OCI-LY7 (cell line): ENCODE measurements around the gene LCN6. TPM values are rescaled to one million over a fixed set of nuclear protein-coding genes. Genes with fewer than 3 reads are reported as not detected.
A peak's percentile ranks its signal among the peaks of the same experiment; 100 is the strongest.
"Not testable (repeated sequence)": the region's sequence is repeated elsewhere in the genome, so short reads cannot be mapped to it uniquely, and the experiment has no call there.

Experiments
- BruUV-seq: library from RNA; stranded (reverse); fragments of 400-500 nt; replicated peaks from 2 replicates; lab custom pipeline; 2021; lab: Mats Ljungman, UMichigan
- CTCF ChIA-PET: fragments of 300-600 bp; sonication (Branson Sonifier 250); formaldehyde crosslinking; loops from one replicate; lab custom pipeline; 2022; ENCODE audit warnings: antibody characterized with exemption; ENCODE audit not compliant: unreplicated experiment; lab: Charles Lee
- POLR2A ChIA-PET: fragments of 300-600 bp; sonication (Branson Sonifier 250); formaldehyde crosslinking; loops from one replicate; lab custom pipeline; 2022; ENCODE audit warnings: antibody characterized with exemption; lab: Charles Lee
- DNase-seq: peaks from one replicate; pipeline ENCODE4 v3.0.0-alpha.2; 2015; ENCODE audit warnings: low spot score
- H2AFZ ChIP-seq: fragments of 200-600 bp; sonication (generic), shearing (Covaris generic); 2 replicates; pipeline ENCODE4 v1.6.1; 2014; ENCODE audit warnings: mild to moderate bottlenecking, antibody characterized with exemption, low read length, moderate library complexity
- H3K27ac ChIP-seq: fragments of 200-600 bp; sonication (generic); 2 replicates; pipeline ENCODE4 v1.5.1; 2014; ENCODE audit warnings: mixed run types, low read depth, mild to moderate bottlenecking, moderate library complexity, low read length, inconsistent platforms; ENCODE audit not compliant: poor library complexity, severe bottlenecking
- H3K36me3 ChIP-seq: fragments of 200-600 bp; sonication (generic); 2 replicates; pipeline ENCODE4 v1.6.1; 2014; ENCODE audit warnings: mild to moderate bottlenecking, antibody characterized with exemption, low read length, moderate library complexity, mixed read lengths; ENCODE audit not compliant: insufficient read depth
- H3K4me1 ChIP-seq: fragments of 200-600 bp; sonication (generic); 2 replicates; pipeline ENCODE4 v1.5.1; 2014; ENCODE audit warnings: mild to moderate bottlenecking, low read length; ENCODE audit not compliant: insufficient read depth, poor library complexity, severe bottlenecking
- H3K4me2 ChIP-seq: fragments of 200-600 bp; sonication (generic); 2 replicates; pipeline ENCODE4 v1.6.1; 2014; ENCODE audit warnings: mild to moderate bottlenecking, low read length
- H3K4me3 ChIP-seq: fragments of 200-600 bp; sonication (generic); 2 replicates; pipeline ENCODE4 v1.5.1; 2014; ENCODE audit warnings: mild to moderate bottlenecking, low read depth, low read length; ENCODE audit not compliant: poor library complexity, severe bottlenecking
- H3K79me2 ChIP-seq: fragments of 200-600 bp; sonication (generic); 2 replicates; pipeline ENCODE4 v1.6.1; 2016; ENCODE audit warnings: low read depth, mild to moderate bottlenecking, low read length, moderate library complexity, mixed read lengths; ENCODE audit not compliant: insufficient read depth
- H3K9me2 ChIP-seq: fragments of 200-600 bp; sonication (generic); 2 replicates; pipeline ENCODE4 v1.6.1; 2016; ENCODE audit warnings: mild to moderate bottlenecking, low read length, mixed read lengths; ENCODE audit not compliant: insufficient read depth
- H3K9me3 ChIP-seq: fragments of 200-600 bp; sonication (generic); 2 replicates; pipeline ENCODE4 v1.6.1; 2014; ENCODE audit warnings: mild to moderate bottlenecking, mixed run types, low read length, mixed read lengths
- H4K20me1 ChIP-seq: fragments of 200-600 bp; sonication (generic); 2 replicates; pipeline ENCODE4 v1.6.1; 2014; ENCODE audit warnings: mild to moderate bottlenecking, antibody characterized with exemption, low read length, moderate library complexity, mixed read lengths; ENCODE audit not compliant: insufficient read depth
- EZH2phosphoT487 ChIP-seq: fragments of 200-600 bp; sonication (generic); IDR thresholded peaks from 2 replicates; pipeline ENCODE4 v1.6.1; 2018; ENCODE audit warnings: low read depth, borderline replicate concordance, mild to moderate bottlenecking, mixed run types, antibody characterized with exemption, low read length, moderate library complexity, mixed read lengths
- intact Hi-C: fragments of 100-400 bp; cut with micrococcal nuclease; formaldehyde crosslinking; loops from one replicate; pipeline ENCODE4 v1.10.0; 2022; ENCODE audit not compliant: unreplicated experiment
- total RNA-seq, 2 experiments: library from RNA; depleted of rRNA in 1 of 2; stranded (reverse); fragments of >200 nt in 1 of 2; shearing (Covaris generic) in 1 of 2; gene quantifications; 2 replicates each; pipeline ENCODE4 v1.2.3, GENCODE V29; 2014 to 2022
- TF ChIP-seq, protein P1 (sequence below): fragments of 200-600 bp; sonication (generic); conservative IDR thresholded peaks from 2 replicates; pipeline ENCODE4 v1.5.1; 2014; ENCODE audit warnings: mild to moderate bottlenecking, antibody characterized with exemption, low read length, moderate library complexity, mixed read lengths

LCN6 gene
- total RNA-seq, 2 experiments from 2014 or later: not detected

DNA sequence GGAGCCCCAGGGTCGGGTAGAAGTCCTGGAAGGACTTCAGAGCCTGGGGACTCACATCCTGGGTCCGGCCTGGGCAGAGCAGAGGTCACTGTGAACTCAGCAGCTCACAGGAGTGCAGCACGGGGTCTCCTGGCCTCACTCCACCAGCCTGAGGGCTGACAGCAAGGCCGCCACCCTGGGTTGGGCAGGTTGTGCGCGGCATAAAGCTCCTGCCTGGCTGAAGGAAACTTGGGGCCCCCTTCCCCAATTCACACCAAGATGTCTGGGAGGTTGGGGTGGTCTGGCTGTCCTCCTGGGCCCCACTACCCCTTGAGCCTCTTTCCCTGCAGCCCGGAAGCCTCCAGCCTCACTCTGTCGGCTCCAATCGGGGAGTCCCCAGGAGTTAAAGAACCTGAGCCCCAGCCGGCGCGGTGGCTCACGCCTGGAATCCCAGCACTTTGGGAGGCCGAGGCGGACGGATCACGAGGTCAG is 13.9 kb upstream of the LCN6 start:
- no TSS peak for BruUV-seq
- DNase-seq: no peak
- H3K9me3 ChIP-seq: no peaks in the 10 kb centered on the region
- H3K36me3 ChIP-seq: no peaks in the 10 kb centered on the region
- ChIA-PET POLR2A (no interaction called here), CTCF (no interaction called here)
- no peaks in the 10 kb centered on the region for H3K9me2 ChIP-seq
- peaks cover 3% of the 10 kb centered on the region for H3K4me1 ChIP-seq
- no peaks in the 10 kb centered on the region for H3K79me2 ChIP-seq
- intact Hi-C loops: no loop called here
- H4K20me1 ChIP-seq: no peaks in the 10 kb centered on the region
- no peak overlapping the region for H3K4me3 ChIP-seq
- H2AFZ ChIP-seq: no peak overlapping the region
- no peak overlapping the region for H3K27ac ChIP-seq
- TF ChIP-seq, protein P1, sequence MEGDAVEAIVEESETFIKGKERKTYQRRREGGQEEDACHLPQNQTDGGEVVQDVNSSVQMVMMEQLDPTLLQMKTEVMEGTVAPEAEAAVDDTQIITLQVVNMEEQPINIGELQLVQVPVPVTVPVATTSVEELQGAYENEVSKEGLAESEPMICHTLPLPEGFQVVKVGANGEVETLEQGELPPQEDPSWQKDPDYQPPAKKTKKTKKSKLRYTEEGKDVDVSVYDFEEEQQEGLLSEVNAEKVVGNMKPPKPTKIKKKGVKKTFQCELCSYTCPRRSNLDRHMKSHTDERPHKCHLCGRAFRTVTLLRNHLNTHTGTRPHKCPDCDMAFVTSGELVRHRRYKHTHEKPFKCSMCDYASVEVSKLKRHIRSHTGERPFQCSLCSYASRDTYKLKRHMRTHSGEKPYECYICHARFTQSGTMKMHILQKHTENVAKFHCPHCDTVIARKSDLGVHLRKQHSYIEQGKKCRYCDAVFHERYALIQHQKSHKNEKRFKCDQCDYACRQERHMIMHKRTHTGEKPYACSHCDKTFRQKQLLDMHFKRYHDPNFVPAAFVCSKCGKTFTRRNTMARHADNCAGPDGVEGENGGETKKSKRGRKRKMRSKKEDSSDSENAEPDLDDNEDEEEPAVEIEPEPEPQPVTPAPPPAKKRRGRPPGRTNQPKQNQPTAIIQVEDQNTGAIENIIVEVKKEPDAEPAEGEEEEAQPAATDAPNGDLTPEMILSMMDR: no peak
- no peak for TF ChIP-seq EZH2phosphoT487
- H3K4me2 ChIP-seq: no peak overlapping the region

DNA sequence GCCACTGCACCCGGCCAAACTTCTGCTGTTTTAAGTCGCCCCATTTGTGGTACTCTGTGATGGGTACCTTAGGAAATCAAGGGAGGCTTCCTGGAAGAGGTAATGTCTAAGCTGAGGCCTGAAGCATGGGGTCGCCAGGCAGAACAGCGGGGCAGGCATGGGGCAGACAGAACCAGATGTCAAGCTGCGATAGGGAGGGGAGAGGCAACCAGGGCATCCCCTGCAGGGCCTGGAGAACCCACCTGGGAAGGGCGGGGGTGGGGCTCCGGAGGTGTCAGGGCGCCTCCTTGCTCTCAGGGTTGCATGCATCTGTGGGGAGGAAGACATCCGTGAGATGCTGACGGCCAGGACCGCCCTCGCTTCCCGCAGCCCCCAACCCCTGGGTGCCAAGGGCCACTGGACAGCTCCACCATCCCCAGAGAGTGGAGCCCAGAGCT is 13.2 kb upstream of the LCN6 start:
- Histone ChIP-seq H4K20me1 (no peaks in the 10 kb centered on the region), H3K36me3 (no peaks in the 10 kb centered on the region), H3K4me1 (peaks cover 3% of the 10 kb centered on the region), H3K9me2 (no peaks in the 10 kb centered on the region), H3K4me2 (no peak overlapping the region), H3K27ac (no peak overlapping the region), H2AFZ (no peak overlapping the region), H3K79me2 (no peaks in the 10 kb centered on the region), H3K9me3 (no peaks in the 10 kb centered on the region), H3K4me3 (no peak overlapping the region)
- intact Hi-C loops: no loop called here
- POLR2A ChIA-PET: no interaction called here
- CTCF ChIA-PET: interaction anchor here (0.7 kb wide), 1 partner anchor 276 kb away, joined by 12 read pairs; no protein-coding TSS in a partner anchor
- no peak for TF ChIP-seq EZH2phosphoT487
- TF ChIP-seq, protein P1: no peak
- BruUV-seq: no TSS peak
- DNase-seq: no peak

DNA sequence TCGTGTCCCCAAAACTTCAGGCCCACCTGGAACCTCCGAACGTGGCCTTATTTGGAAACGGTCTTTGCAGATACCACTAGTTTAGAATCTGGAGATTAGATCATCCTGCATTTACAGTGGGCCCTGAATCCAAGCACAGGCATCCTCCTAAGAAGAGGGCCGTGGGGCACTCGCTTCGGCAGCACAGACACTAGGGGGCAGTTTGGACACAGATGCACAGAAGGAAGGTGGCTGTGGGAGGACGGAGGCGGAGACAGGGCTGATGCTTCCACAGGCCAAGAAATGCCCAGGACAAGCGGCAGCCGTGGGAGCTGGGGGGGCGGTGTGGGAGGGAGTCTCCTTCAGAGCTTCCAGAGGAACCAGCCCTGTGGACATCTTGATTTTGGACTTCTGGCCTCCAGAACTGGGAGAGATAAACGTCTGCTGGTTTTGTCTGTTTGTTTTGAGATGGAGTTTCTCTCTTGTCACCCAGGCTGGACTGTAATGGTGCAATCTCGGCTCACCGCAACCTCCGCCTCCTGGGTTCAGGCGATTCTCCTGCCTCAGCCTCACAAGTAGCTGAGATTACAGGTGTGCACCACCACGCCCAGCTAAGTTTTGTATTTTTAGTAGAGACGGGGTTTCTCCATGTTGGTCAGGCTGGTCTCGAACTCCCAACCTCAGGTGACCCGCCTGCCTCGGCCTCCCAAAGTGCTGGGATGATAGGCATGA is 12.7 kb upstream of the LCN6 start:
- intact Hi-C loops, H3K79me2 ChIP-seq, H3K4me1 ChIP-seq, POLR2A ChIA-PET, H3K4me2 ChIP-seq, H3K27ac ChIP-seq, H3K4me3 ChIP-seq, H3K36me3 ChIP-seq, H2AFZ ChIP-seq, H4K20me1 ChIP-seq, BruUV-seq, H3K9me2 ChIP-seq, H3K9me3 ChIP-seq: not testable (repeated sequence)
- DNase-seq: peak; percentile 55
- TF ChIP-seq, protein P1: peak; percentile 78
- CTCF ChIA-PET: interaction anchor here (0.7 kb wide), 1 partner anchor 275 kb away, joined by 12 read pairs; no protein-coding TSS in a partner anchor
